HEK293 (cell line): ENCODE data around the gene MCRIP1.

Experiments used
- HOXC10 ChIP-seq: sonication (generic); formaldehyde crosslinking; IDR thresholded peaks from 2 replicates; pipeline ENCODE4 v1.8.1; 2023; ENCODE audit warnings: mild to moderate bottlenecking, missing genetic modification reagents
- KLF16 ChIP-seq: fragments of 450-650 bp; formaldehyde crosslinking; IDR thresholded peaks from 2 replicates; pipeline ENCODE4 v1.5.1; 2017; ENCODE audit warnings: missing biosample characterization, missing genetic modification characterization
- KLF9 ChIP-seq: fragments of 450-650 bp; formaldehyde crosslinking; IDR thresholded peaks from 2 replicates; pipeline ENCODE4 v1.5.1; 2016; ENCODE audit warnings: missing biosample characterization, missing genetic modification characterization, low read depth
- SALL2 ChIP-seq: fragments of 450-650 bp; formaldehyde crosslinking; IDR thresholded peaks from 2 replicates; pipeline ENCODE4 v1.5.0; 2017; ENCODE audit warnings: missing biosample characterization, mild to moderate bottlenecking, missing genetic modification characterization, borderline replicate concordance
- YY1 ChIP-seq: fragments of 450-650 bp; formaldehyde crosslinking; IDR thresholded peaks from 2 replicates; pipeline ENCODE4 v1.5.1; 2018; ENCODE audit warnings: missing biosample characterization, missing genetic modification characterization
- YY2 ChIP-seq: fragments of 450-650 bp; formaldehyde crosslinking; IDR thresholded peaks from 2 replicates; pipeline ENCODE4 v1.5.1; 2016; ENCODE audit warnings: missing biosample characterization, missing genetic modification characterization
- ZBTB6 ChIP-seq: fragments of 450-650 bp; formaldehyde crosslinking; IDR thresholded peaks from 2 replicates; pipeline ENCODE4 v1.5.1; 2017; ENCODE audit warnings: missing biosample characterization, missing genetic modification characterization
- ZEB2 ChIP-seq: fragments of 450-650 bp; formaldehyde crosslinking; IDR thresholded peaks from 2 replicates; pipeline ENCODE4 v1.5.1; 2016; ENCODE audit warnings: missing biosample characterization, missing genetic modification characterization
- ZFP3 ChIP-seq: fragments of 450-650 bp; formaldehyde crosslinking; IDR thresholded peaks from 2 replicates; pipeline ENCODE4 v1.5.1; 2016; ENCODE audit warnings: low read depth, missing biosample characterization, missing genetic modification characterization
- ZNF148 ChIP-seq: fragments of 450-650 bp; formaldehyde crosslinking; IDR thresholded peaks from 2 replicates; pipeline ENCODE4 v1.5.0; 2017; ENCODE audit warnings: missing biosample characterization, missing genetic modification characterization, borderline replicate concordance
- ZNF239 ChIP-seq: fragments of 450-650 bp; formaldehyde crosslinking; IDR thresholded peaks from 2 replicates; pipeline ENCODE4 v1.5.1; 2016; ENCODE audit warnings: missing biosample characterization, missing genetic modification characterization
- ZNF473 ChIP-seq: fragments of 450-650 bp; formaldehyde crosslinking; IDR thresholded peaks from 2 replicates; pipeline ENCODE4 v1.5.1; 2017; ENCODE audit warnings: missing biosample characterization, missing genetic modification characterization
- ZNF513 ChIP-seq: fragments of 450-650 bp; IDR thresholded peaks from 2 replicates; pipeline ENCODE4 v1.5.1; 2018; ENCODE audit warnings: missing biosample characterization, missing genetic modification characterization
- ZNF580 ChIP-seq: fragments of 450-650 bp; formaldehyde crosslinking; IDR thresholded peaks from 2 replicates; pipeline ENCODE4 v1.5.1; 2016; ENCODE audit warnings: missing biosample characterization, missing genetic modification characterization
- ZNF600 ChIP-seq: fragments of 450-650 bp; formaldehyde crosslinking; IDR thresholded peaks from 2 replicates; pipeline ENCODE4 v1.5.1; 2016; ENCODE audit warnings: missing biosample characterization, missing genetic modification characterization
- ZNF660 ChIP-seq: fragments of 450-650 bp; IDR thresholded peaks from 2 replicates; pipeline ENCODE4 v1.5.1; 2018; ENCODE audit warnings: missing biosample characterization, mild to moderate bottlenecking, missing genetic modification characterization
- ZNF701 ChIP-seq: fragments of 450-650 bp; formaldehyde crosslinking; IDR thresholded peaks from 2 replicates; pipeline ENCODE4 v1.5.1; 2016; ENCODE audit warnings: missing biosample characterization, missing genetic modification characterization
- TF ChIP-seq, protein P1 (sequence below): fragments of 450-650 bp; formaldehyde crosslinking; IDR thresholded peaks from 2 replicates; pipeline ENCODE4 v1.5.1; 2016; ENCODE audit warnings: missing biosample characterization, missing genetic modification characterization, low read depth
- TF ChIP-seq, protein P2 (sequence below): sonication (generic); formaldehyde crosslinking; IDR thresholded peaks from 2 replicates; pipeline ENCODE4 v1.8.1; 2022; ENCODE audit warnings: mild to moderate bottlenecking, moderate library complexity, missing genetic modification reagents

MCRIP1 gene

DNA sequence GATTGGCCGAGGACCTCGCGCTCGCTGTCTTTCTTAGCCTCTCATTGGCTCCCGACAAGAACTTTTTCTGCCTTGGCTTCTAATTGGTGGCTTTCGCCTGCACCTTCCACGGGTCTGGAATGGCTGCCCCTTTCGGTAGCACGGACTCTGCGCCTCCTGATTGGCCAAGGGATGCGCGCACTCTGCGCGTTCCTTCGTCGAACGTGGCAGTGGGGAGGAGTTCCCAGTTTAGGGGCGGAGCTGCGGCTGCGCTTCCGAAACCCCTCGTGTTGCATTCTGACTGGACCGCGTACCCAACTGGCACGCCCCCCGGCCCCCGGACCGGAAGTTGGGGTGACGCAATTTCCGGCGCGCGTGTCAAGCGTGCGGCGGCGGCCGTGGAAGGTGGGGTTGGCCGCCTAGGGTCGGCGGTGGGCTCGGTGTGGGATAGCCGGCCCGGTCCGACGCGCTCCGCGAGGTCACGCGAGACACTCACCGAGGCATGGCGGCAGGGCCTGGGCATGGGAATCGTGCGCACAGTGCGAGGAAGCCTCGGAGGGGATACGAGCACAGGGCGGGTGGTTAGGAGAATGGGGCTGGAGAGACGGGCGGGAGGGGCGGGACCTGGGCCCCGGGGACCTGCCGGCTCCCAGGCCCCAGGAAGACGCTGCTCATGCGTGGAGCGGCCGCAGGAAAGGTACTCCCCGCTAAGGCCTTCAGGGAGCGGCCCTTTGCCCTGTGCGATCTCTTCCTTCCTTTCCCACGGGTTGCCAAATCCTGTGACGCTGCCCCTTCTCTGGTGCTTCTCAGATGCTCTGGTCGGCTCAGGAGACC, 27.9 kb upstream of the MCRIP1 start (continued):
- TF ChIP-seq, protein P1, sequence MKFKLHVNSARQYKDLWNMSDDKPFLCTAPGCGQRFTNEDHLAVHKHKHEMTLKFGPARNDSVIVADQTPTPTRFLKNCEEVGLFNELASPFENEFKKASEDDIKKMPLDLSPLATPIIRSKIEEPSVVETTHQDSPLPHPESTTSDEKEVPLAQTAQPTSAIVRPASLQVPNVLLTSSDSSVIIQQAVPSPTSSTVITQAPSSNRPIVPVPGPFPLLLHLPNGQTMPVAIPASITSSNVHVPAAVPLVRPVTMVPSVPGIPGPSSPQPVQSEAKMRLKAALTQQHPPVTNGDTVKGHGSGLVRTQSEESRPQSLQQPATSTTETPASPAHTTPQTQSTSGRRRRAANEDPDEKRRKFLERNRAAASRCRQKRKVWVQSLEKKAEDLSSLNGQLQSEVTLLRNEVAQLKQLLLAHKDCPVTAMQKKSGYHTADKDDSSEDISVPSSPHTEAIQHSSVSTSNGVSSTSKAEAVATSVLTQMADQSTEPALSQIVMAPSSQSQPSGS (tag by site-specific recombination): peak; percentile 93
- TF ChIP-seq ZNF660 (tag by site-specific recombination) (peak; percentile 69; the same call in 1 of the 2 replicates), ZNF701 (tag by site-specific recombination) (no peak), ZNF600 (tag by site-specific recombination) (peak; percentile 54), ZNF513 (no peak), ZNF580 (tag by site-specific recombination) (peak; percentile 96; the same call in 1 of the 2 replicates), YY1 (tag by site-specific recombination) (peak; percentile 82), HOXC10 (no peak), KLF16 (tag by site-specific recombination) (peak; percentile 96), YY2 (tag by site-specific recombination) (peak; percentile 57), ZEB2 (tag by site-specific recombination) (peak; percentile 85; the same call in 1 of the 2 replicates), ZNF148 (no peak), KLF9 (tag by site-specific recombination) (peak; percentile 96), SALL2 (tag by site-specific recombination) (no peak), ZFP3 (no peak), ZNF473 (tag by site-specific recombination) (no peak), ZBTB6 (no peak), ZNF239 (no peak)
- TF ChIP-seq, protein P2, sequence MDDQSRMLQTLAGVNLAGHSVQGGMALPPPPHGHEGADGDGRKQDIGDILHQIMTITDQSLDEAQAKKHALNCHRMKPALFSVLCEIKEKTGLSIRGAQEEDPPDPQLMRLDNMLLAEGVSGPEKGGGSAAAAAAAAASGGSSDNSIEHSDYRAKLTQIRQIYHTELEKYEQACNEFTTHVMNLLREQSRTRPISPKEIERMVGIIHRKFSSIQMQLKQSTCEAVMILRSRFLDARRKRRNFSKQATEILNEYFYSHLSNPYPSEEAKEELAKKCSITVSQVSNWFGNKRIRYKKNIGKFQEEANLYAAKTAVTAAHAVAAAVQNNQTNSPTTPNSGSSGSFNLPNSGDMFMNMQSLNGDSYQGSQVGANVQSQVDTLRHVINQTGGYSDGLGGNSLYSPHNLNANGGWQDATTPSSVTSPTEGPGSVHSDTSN: no peak; the same call in 1 of the 2 replicates
